Stimulated activated naive B cell treated with anti-CD40 and anti-IgM and Interleukin-4, amounts not matched to agents 10 μg/mL and 1 μg/mL and 100 μg/mL, for 72 hours (primary cell): ENCODE measurements around the gene CHSY1.

Experiments
- ATAC-seq, 2 donors: fragments of 150-1000 bp; cut with Tn5 transposase; replicated peaks; 2 replicates each; pipeline ENCODE4 v1.10.0; 2021; ENCODE audit warnings: moderate library complexity in 1 of 2
- DNase-seq: peaks from one replicate; pipeline ENCODE4 v3.0.0; 2021
- H3K27ac Mint-ChIP-seq: one replicate; pipeline ENCODE4 v1.8.0; 2022; ENCODE audit warnings: mild to moderate bottlenecking, mixed read lengths
- H3K27me3 Mint-ChIP-seq, 2 donors: one replicate each; pipeline ENCODE4 v1.8.0; 2022; ENCODE audit warnings: mixed read lengths in 2 of 2
- H3K36me3 Mint-ChIP-seq, 2 donors: one replicate each; pipeline ENCODE4 v1.8.0; 2022; ENCODE audit warnings: mixed read lengths in 2 of 2, mild to moderate bottlenecking in 1 of 2
- H3K4me1 Mint-ChIP-seq, 2 donors: one replicate each; pipeline ENCODE4 v1.8.0; 2022; ENCODE audit warnings: mixed read lengths in 2 of 2, mild to moderate bottlenecking in 1 of 2
- H3K4me3 Mint-ChIP-seq, 2 donors: one replicate each; pipeline ENCODE4 v1.8.0; 2022; ENCODE audit warnings: mild to moderate bottlenecking in 2 of 2, mixed read lengths in 2 of 2, moderate library complexity in 1 of 2
- H3K9me3 Mint-ChIP-seq, 2 donors: one replicate each; pipeline ENCODE4 v1.8.0; 2022; ENCODE audit warnings: mixed read lengths in 2 of 2, mild to moderate bottlenecking in 1 of 2

Gene CHSY1

GRCh38 chr15:101277038-101277822 is 25.4 kb upstream of the CHSY1 start, which contains the start of gene SELENOS:
SELENOS (minus strand) TSS chr15:101277485; CDS start chr15:101277417, 68 bp downstream.
- ATAC-seq = peak; percentile 96 to 99
- Mint-ChIP-seq H3K4me3 (peak within 1 kb of the TSS; percentile 94 to 98), H3K9me3 (no peaks in the 10 kb centered on the region), H3K4me1 (peaks cover 6 to 15% of the 10 kb centered on the region in 2 donors), H3K27me3 (no peaks in the 10 kb centered on the region), H3K36me3 (peaks cover 27 to 46% of the 10 kb centered on the region in 2 donors), H3K27ac (peak within 1 kb of the TSS; percentile 85)
- peak; percentile 78 for DNase-seq

GRCh38 chr15:101276501-101277037 is 24.7 kb upstream of the CHSY1 start:
- Mint-ChIP-seq H3K4me1 (peaks cover 6 to 15% of the 10 kb centered on the region in 2 donors), H3K27ac (peak overlapping the region; percentile 85), H3K4me3 (peak overlapping the region; percentile 94 to 98), H3K27me3 (no peaks in the 10 kb centered on the region), H3K9me3 (no peaks in the 10 kb centered on the region), H3K36me3 (peaks cover 28 to 40% of the 10 kb centered on the region in 2 donors)
- ATAC-seq (peak; percentile 41 to 49), DNase-seq (no peak)

- H3K4me3 Mint-ChIP-seq = no peak overlapping the region
- no peak overlapping the region for H3K27ac Mint-ChIP-seq
- H3K36me3 Mint-ChIP-seq = peaks cover 29 to 41% of the 10 kb centered on the region in 2 donors
- H3K9me3 Mint-ChIP-seq = no peaks in the 10 kb centered on the region
- H3K27me3 Mint-ChIP-seq = no peaks in the 10 kb centered on the region
- DNase-seq (no peak), ATAC-seq (no peak)
- H3K4me1 Mint-ChIP-seq = peaks cover 6 to 15% of the 10 kb centered on the region in 2 donors
Observed at GRCh38 chr15:101275018-101275417, 23.2 kb upstream of the CHSY1 start.

GRCh38 chr15:101273534-101273933 is 21.7 kb upstream of the CHSY1 start:
- no peak for ATAC-seq
- Mint-ChIP-seq H3K4me3 (no peak overlapping the region), H3K27ac (no peak overlapping the region), H3K36me3 (peaks cover 34 to 50% of the 10 kb centered on the region in 2 donors), H3K9me3 (no peaks in the 10 kb centered on the region), H3K27me3 (no peaks in the 10 kb centered on the region), H3K4me1 (peaks cover 6 to 15% of the 10 kb centered on the region in 2 donors)
- DNase-seq = no peak

GRCh38 chr15:101272584-101272983 is 20.7 kb upstream of the CHSY1 start:
- H3K4me1 Mint-ChIP-seq = peaks cover 2 to 12% of the 10 kb centered on the region in 2 donors
- DNase-seq (no peak), ATAC-seq (no peak)
- H3K27me3 Mint-ChIP-seq = no peaks in the 10 kb centered on the region
- H3K36me3 Mint-ChIP-seq = peaks cover 34 to 50% of the 10 kb centered on the region in 2 donors
- no peak overlapping the region for H3K4me3 Mint-ChIP-seq
- H3K27ac Mint-ChIP-seq = no peak overlapping the region
- H3K9me3 Mint-ChIP-seq = no peaks in the 10 kb centered on the region

GRCh38 chr15:101269479-101270223 is 17.8 kb upstream of the CHSY1 start:
- Mint-ChIP-seq H3K4me3 (no peak overlapping the region), H3K27ac (no peak overlapping the region), H3K27me3 (no peaks in the 10 kb centered on the region), H3K36me3 (peaks cover 31 to 46% of the 10 kb centered on the region in 2 donors), H3K4me1 (no peaks in the 10 kb centered on the region), H3K9me3 (no peaks in the 10 kb centered on the region)
- DNase-seq (no peak), ATAC-seq (no peak)

- Mint-ChIP-seq H3K9me3 (no peaks in the 10 kb centered on the region), H3K4me1 (peaks cover 0 to 3% of the 10 kb centered on the region in 2 donors), H3K36me3 (peaks cover 18 to 28% of the 10 kb centered on the region in 2 donors), H3K27ac (no peak overlapping the region), H3K4me3 (no peak overlapping the region), H3K27me3 (peaks cover 0 to 3% of the 10 kb centered on the region in 2 donors)
- ATAC-seq (no peak), DNase-seq (no peak)
Observed at GRCh38 chr15:101267320-101268104, 15.7 kb upstream of the CHSY1 start.

GRCh38 chr15:101266787-101267186 is 14.9 kb upstream of the CHSY1 start:
- no peak for ATAC-seq
- Mint-ChIP-seq H3K27me3 (peaks cover 3 to 5% of the 10 kb centered on the region in 2 donors), H3K9me3 (no peaks in the 10 kb centered on the region), H3K4me1 (peaks cover 0 to 3% of the 10 kb centered on the region in 2 donors), H3K4me3 (no peak overlapping the region), H3K36me3 (peaks cover 14 to 26% of the 10 kb centered on the region in 2 donors), H3K27ac (no peak overlapping the region)
- DNase-seq = no peak

GRCh38 chr15:101266034-101266433 is 14.2 kb upstream of the CHSY1 start:
- Mint-ChIP-seq H3K4me3 (no peak overlapping the region), H3K27me3 (peaks cover 3 to 5% of the 10 kb centered on the region in 2 donors), H3K4me1 (peaks cover 0 to 3% of the 10 kb centered on the region in 2 donors), H3K27ac (no peak overlapping the region), H3K9me3 (no peaks in the 10 kb centered on the region), H3K36me3 (peaks cover 13 to 20% of the 10 kb centered on the region in 2 donors)
- no peak for DNase-seq
- ATAC-seq = no peak

GRCh38 chr15:101264911-101265641 is 13.2 kb upstream of the CHSY1 start:
- ATAC-seq (no peak), DNase-seq (no peak)
- H3K27ac Mint-ChIP-seq = no peak overlapping the region
- no peak overlapping the region for H3K4me3 Mint-ChIP-seq
- H3K9me3 Mint-ChIP-seq = no peaks in the 10 kb centered on the region
- H3K36me3 Mint-ChIP-seq = peaks cover 6 to 13% of the 10 kb centered on the region in 2 donors
- H3K27me3 Mint-ChIP-seq = peaks cover 3 to 5% of the 10 kb centered on the region in 2 donors
- peaks cover 0 to 3% of the 10 kb centered on the region in 2 donors for H3K4me1 Mint-ChIP-seq

- DNase-seq = no peak
- Mint-ChIP-seq H3K4me1 (peaks cover 0 to 3% of the 10 kb centered on the region in 2 donors), H3K27me3 (peaks cover 3 to 5% of the 10 kb centered on the region in 2 donors), H3K9me3 (no peaks in the 10 kb centered on the region), H3K36me3 (peaks cover under 1 to 2% of the 10 kb centered on the region in 2 donors), H3K4me3 (no peak overlapping the region), H3K27ac (no peak overlapping the region)
- ATAC-seq = peak in 1 of 2 donors; percentile 53
Observed at GRCh38 chr15:101264011-101264410, 12.2 kb upstream of the CHSY1 start.

GRCh38 chr15:101262551-101262950 is 10.7 kb upstream of the CHSY1 start:
- Mint-ChIP-seq H3K4me1 (peaks cover 3 to 7% of the 10 kb centered on the region in 2 donors), H3K4me3 (no peak overlapping the region), H3K36me3 (no peaks in the 10 kb centered on the region), H3K27me3 (peaks cover 3 to 5% of the 10 kb centered on the region in 2 donors), H3K27ac (no peak overlapping the region), H3K9me3 (no peaks in the 10 kb centered on the region)
- DNase-seq (no peak), ATAC-seq (no peak)
